Measurements from ENCODE around the gene CPLANE2.
"Not testable (repeated sequence)": the region's sequence is repeated elsewhere in the genome, so short reads cannot be mapped to it uniquely, and the experiment has no call there.

Gene CPLANE2

DNA sequence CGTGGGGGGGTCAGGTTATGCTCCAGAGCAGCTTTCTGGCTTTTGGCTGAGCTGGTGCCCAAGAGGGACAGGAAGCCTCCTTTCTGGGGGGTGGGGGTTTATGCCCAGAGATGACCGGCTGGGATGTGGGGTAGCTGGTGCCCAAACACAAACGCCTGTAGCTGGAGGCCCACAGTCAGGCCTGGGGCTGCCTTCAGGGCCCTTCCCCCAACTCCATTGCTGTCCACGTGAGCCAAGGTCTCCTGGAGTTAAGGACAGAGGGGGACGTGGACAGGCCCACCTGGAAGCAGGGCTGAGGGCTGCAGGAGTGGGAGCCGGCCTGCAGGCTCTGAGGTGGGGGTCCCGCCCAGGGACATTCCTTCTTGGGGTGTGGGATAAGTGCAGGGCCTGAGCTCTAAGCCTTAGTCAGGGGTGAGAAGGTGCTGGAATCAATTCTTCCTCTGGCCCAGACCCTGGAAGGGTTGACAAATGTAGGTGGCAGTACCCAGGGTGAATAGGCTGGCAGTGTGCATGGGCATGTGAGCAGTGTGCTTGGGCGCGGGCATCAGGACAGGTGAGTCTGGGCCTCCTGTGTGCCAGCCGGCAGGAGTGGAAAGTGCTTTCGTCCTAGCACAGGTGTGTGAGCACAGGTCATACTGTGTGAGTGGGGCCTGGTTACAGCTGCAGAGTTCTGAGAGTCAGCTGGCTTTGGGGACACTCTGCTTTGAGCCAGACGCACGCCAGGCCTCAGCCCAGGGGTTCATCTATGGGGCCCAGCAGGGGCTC lies 6.8 kb downstream of the CPLANE2 start:
- DNase-seq = no peak

- no peak for DNase-seq
Observed at GRCh38 chr1:16226490-16227179, 10.3 kb downstream of the CPLANE2 start.

GRCh38 chr1:16226129-16226489 lies 10.9 kb downstream of the CPLANE2 start:
- DNase-seq = no peak

DNA sequence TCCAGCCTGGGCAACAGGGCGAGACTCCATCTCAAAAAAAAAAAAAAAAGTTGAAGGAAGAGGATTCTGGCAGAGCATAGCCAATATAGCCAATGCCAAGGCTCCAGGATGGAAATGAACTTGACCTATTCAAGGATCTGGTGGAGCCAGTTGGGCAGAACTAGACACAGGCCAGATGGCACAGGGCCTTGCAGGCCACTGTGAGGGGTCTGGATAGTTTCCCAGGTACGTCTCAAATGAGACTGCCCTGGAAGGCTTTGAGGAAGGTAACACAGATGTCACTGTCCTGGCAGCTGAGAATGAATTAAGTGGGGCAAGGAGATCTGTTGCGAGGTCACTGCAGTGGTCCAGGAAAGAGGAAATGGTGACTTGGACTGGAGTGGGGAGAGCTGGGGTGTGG lies 12.5 kb downstream of the CPLANE2 start:
- no peak for DNase-seq

DNA sequence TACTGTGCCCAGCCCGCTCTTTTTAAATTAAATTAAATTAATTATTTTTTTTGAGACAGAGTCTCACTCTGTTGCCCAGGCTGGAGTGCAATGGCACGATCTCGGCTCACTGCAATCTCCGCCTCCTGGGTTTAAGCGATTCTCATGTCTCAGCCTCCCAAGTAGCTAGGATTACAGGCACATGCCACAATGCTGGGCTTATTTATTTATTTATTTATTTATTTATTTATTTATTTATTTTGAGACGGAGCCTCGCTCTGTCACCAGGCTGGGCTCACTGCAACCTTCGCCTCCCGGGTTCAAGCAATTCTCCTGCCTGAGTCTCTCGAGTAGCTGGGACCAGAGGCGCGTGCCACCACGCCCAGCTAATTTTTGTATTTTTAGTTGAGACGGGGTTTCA lies 14.3 kb downstream of the CPLANE2 start:
- not testable (repeated sequence) for DNase-seq

DNA sequence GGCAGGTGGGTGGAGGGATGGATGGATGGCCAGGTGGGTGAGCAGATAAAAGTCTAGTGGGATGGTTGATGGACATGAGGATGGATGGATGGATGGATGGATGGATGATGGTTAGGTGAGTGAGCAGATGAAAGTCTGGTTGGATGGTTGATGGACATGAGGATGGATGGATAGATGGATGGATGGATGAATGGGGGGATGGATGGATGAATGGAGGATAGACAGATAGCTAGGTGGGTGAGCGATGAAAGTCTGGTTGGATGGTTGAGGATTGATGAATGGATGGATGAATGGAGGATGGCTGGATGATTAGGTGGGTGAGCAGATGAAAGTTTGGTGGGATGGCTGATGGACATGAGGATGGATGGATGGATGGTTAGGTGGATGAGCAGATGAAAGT lies 15.5 kb downstream of the CPLANE2 start:
- DNase-seq = no peak

DNA sequence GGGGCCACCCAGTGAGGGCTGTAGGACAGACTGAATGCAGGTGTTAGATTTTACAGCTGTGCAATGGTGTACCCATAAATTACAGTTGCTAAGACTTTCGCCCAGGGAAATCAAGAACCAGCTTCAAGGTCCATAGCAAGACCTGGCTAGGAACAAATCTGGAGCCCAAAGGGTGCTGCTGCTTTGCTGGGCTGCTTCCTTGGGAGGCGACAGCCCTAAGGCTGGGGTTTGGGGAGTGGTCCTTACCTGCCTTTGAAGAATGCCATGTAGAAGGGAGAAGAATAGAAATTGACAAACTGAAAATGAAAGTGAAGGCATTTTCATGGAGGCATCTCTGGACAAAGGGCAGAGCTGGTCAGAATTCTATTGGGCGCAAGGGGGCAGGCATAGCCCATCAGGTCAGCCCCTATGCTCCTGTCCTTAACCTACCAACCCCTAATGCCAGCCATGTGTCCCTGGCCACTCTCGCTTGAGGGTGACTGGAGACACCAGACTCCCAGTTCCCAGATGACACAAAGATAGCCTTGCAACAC lies 16.9 kb downstream of the CPLANE2 start:
- no peak for DNase-seq

DNA sequence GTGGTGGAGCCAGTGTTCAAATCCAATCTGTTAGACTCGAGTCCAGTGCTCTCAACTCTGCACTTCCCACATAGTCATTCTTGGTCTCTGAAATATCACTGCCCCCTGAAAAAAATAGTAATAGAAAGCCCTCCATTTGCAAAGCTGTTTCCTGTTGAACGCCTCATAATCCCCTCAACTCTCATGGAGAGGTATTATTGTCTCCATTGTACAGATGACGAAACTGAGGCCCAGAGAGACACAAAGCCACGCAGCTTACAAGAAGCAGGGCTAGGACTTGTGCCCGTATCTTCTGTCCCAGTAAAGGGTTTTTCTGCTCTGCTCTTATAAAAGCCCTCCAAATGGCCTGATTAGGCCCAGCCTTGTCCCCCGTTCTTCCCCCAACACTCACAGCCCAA lies 18.3 kb downstream of the CPLANE2 start:
- DNase-seq = no peak

- no peak for DNase-seq
Observed at GRCh38 chr1:16218014-16218673, 18.8 kb downstream of the CPLANE2 start.

DNA sequence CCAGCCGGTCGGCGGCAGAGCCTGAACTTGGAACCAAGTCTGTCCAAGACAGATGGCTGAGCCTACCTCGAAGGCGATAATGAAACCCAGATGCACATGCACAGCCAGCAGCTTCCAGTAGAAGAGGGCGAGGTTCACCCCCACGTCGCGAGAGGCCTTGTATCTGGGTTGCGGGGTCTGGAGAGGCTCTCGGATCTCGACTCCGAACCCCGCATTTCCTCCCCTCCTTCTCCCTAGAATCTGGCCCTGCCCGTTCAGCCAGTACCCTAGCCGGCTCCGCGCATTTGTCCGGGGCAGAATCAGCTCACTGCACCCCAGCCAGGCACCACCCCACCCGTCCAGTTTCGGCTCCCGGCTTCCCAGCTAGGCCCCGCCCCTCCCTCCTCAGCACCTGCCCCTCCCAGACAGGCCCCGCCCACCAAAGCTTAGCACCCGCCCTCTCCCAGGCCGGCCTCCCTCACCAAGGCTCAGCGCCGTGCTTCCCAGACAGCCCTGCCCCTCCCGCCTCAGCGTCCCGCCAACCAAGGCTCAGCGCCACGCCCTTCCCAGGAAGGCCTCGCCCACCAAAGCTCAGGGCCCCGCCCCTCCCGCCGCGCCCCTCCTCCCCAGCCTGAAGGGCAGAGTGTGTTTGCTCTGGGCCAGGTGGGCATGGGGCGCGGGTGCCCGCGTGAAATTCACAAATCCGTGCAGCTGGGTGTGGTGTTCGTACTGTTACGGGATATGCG lies 19.8 kb downstream of the CPLANE2 start:
- DNase-seq = peak; percentile 91 to 93

GRCh38 chr1:16215882-16216753 lies 20.9 kb downstream of the CPLANE2 start:
- DNase-seq = peak in 1 of 2 experiments; percentile 48

DNA sequence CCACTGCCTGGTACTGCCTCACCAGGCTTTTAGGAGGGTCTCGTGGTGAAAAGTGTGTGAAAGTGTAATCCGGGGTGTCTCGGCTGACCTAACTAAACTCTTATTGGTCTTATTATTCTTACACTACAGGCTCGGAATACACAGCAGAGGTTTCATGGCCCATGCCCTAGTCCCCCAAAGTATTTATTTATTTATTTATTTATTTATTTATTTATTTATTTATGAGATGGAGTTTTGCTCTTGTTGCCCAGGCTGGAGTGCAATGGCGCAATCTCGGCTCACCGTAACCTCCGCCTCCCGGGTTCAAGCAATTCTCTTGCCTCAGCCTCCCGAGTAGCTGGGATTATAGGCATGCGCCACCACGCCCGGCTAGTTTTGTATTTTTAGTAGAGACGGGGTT lies 21.7 kb downstream of the CPLANE2 start:
- DNase-seq = not testable (repeated sequence)

DNA sequence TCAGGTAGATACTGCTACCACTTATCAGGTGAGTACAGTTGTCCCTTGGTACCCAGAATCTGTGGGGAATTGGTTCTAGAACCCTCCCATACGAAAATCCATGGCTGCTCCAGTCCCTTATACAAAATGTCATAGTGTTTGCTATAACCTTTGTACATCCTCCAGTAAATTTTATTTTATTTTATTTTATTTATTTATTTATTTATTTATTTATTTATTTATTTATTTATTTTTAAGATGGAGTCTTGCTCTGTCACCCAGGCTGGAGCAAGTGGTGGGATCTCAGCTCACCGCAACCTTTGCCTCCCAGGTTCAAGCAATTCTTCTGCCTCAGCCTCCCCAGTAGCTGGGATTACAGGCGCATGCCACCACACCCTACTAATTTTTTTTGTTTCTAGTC lies 23.4 kb downstream of the CPLANE2 start:
- not testable (repeated sequence) for DNase-seq

DNA sequence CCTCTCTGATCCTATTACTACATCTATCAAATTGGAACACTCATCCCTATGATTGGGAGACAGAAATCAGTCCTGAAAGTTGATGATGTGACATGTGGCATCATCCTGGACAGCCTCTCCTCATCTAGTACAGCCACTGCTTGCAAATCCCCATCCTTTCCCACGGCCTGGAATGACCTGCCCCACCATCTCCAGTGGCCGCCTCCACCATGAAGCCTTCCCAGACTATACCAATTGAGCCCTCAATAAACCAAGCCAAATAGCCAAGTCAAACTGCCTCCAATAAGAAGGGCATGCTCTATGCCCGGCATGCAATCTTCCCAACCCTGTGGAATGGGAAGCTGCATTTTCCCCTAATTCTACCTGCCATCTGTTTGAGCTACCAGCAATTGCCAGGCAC lies 24.0 kb downstream of the CPLANE2 start:
- no peak for DNase-seq

DNA sequence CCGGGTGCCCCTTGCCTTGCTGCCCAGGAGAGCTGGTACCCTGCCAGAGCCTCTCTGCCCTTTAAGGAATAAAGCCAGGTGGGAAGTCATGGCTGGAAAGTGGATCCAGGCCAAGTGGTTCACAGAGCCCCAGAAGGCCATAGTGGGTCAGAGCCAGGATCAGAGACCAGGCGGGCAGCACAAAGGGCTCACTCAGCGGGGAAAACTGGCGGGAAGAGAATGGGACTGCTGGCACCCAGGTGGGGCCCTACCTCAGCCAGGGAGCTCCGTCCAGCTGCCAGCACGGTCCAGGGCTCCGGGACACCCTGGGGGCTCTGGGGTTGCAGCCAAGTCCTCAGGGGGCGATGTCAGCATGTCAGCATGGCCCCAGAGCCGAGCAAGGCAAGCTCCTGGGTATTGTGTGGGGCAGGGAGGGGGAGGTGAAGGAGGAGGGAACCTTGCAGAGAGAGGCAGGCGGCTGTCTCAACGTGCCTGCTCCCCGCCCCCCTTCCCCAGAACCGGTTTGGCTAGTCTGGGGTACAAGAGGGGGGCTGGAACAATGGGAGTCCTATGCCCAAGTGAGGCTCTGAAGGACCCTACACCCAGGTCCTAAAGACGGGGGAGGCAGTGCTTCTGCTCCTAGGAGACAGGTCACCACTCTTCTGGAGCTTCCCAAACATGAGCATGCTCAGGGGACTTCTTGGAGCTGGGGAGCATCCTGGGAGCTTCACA lies 24.6 kb downstream of the CPLANE2 start, which contains the start of gene ARHGEF19:
Gene ARHGEF19 (minus strand): TSS at position 402 of the 711 bp plus-strand sequence. CDS start 3,598 bp downstream, outside the sequence.
- DNase-seq = no peak

DNA sequence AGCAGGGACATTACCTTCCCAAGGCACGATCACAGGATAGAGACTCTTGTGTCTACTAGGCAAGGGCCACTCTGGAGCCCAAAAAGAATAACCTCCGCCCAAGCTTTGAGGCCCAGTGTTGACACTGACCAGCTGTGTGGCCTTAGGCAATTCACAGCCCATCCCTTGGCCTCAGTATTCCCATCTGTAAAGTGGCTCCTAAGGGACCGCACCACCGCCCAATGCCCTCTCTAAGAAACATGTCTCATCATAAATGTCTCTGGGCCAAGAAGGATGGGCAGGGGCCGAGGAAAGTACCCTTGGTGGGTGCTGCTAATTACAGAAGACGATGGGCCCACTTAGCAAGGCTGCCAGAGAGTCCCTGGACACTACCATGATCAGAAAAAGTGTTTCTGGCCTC lies 25.2 kb downstream of the CPLANE2 start:
- no peak for DNase-seq

- DNase-seq = no peak
Observed at GRCh38 chr1:16210581-16210980, 26.4 kb downstream of the CPLANE2 start.

DNA sequence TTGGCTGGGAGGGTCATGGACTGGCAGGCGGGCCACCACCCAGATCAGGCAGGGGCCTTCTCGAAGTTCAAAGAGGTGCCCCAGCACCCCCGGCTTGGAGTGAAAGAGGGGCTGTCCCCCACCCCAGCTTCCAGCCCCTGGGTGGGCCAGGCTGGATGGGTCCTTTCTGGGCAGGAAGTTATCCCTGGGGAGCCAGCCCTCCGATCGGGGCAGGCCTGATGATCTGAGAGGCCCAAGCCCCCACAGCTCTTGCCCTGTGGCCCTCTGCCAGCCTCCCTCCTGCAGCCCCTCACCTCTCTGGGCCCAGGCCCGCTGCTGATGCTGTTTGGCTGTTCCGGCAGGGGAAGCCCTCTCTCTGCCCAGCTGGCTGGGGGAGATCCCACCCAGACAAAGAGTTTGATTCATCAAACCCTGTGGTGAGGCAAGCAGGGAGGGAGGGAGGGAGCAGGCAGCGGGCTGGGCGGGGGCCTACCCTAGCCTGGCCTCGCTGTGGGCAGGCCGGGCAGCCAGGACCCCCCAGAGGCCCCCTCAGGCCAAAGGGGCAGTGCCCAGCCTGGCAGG lies 27.1 kb downstream of the CPLANE2 start:
- DNase-seq = no peak

GRCh38 chr1:16209132-16209846 lies 27.7 kb downstream of the CPLANE2 start:
- no peak for DNase-seq

All from stimulated activated CD4-positive, alpha-beta T cell treated with anti-CD3 and anti-CD28 coated beads, Interleukin-4, amount 100 ng/mL, for 4 hours (primary cell).